Erythroblast (primary cell): Measurements from ENCODE around the gene TPI1.

Experiments
- GATA1 ChIP-seq: IDR thresholded peaks from 2 replicates; pipeline ENCODE4 v1.6.1; 2011; ENCODE audit warnings: low read depth, mild to moderate bottlenecking, control low read depth, low read length, moderate library complexity
- POLR2A ChIP-seq: IDR thresholded peaks from 2 replicates; pipeline ENCODE4 v1.6.1; 2011; ENCODE audit warnings: mild to moderate bottlenecking, low read length

DNA sequence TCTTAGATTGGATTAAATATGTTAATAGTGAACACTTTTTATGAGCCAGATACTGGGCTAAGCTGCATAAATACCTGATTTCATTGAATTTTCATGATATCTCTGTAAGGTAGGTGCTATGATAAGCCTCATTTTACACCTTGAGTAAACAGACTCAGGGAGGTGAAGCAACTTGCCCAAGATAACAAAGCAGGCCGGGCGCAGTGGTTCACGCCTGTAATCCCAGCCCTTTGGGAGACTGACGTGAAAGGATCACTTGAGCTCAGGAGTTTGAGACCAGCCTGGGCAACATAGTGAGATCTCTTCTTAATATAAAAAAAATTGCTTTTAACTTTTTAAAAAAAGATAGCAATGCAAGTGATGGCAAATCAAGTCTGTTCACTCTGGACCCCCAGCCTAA is 25.3 kb upstream of the TPI1 start:
- no peak for TF ChIP-seq POLR2A
- TF ChIP-seq GATA1, result no peak
